ENCODE data around the gene FAM53A.

The FAM53A gene

DNA sequence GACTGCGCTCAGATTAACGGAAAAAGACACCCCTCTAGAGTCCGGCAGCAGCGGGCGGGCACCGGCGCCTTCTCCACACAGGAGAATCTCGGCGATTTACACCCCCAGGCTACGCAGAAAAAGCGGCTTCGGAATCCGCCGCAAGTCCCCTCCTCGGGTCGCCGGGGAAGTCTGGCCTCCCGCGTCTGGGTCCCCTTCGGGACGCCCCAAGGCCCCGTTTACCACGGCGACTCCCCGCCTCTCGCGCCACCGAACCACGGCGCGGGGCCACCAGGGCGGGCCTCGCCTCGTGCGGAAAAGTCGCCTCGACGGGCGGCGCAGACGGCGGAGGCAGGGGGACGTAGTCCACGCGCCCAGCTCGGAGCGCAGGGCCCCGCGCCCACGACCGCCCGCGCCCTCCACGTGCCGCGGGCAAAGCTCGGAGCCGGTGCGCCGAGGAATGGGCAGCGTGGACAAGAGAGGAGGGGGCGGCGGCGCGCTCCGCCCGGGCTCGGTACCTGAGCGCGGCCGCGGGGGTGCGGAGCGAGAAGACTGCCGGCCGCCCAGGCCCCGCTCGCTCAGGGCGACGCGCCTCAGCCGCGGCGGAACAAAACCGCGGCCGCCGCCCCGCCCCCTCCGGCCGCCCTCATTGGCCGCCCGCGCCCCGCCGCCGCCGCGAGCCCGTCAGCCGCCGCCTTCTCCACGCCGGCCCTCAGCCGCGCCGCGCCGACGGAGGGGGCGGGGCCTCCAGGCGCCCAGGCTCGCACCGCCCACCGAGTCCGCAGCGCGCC, at the start of gene FAM53A:
Gene FAM53A, minus strand, starts transcription at position 578 of the 770 bp plus-strand sequence. CDS start 15,572 bp downstream, outside the sequence.
- Mint-ChIP-seq H3K36me3 (no peaks in the 10 kb centered on the region), H3K4me1 (peaks cover 11% of the 10 kb centered on the region), H3K27me3 (no peaks in the 10 kb centered on the region), H3K9me3 (no peaks in the 10 kb centered on the region), H3K27ac (peak within 1 kb of the TSS; percentile 91), H3K4me3 (peak within 1 kb of the TSS; percentile 88)

GRCh38 chr4:1732911-1733310, 48.8 kb upstream of the FAM53A start:
- Mint-ChIP-seq H3K4me1 (peaks cover 12% of the 10 kb centered on the region), H3K9me3 (no peaks in the 10 kb centered on the region), H3K36me3 (peaks cover 1% of the 10 kb centered on the region), H3K27me3 (no peaks in the 10 kb centered on the region), H3K27ac (no peak overlapping the region), H3K4me3 (no peak overlapping the region)

- H3K27ac Mint-ChIP-seq, result no peak overlapping the region
- H3K9me3 Mint-ChIP-seq, result no peaks in the 10 kb centered on the region
Measured at GRCh38 chr4:1731180-1731579, 47.1 kb upstream of the FAM53A start.

DNA sequence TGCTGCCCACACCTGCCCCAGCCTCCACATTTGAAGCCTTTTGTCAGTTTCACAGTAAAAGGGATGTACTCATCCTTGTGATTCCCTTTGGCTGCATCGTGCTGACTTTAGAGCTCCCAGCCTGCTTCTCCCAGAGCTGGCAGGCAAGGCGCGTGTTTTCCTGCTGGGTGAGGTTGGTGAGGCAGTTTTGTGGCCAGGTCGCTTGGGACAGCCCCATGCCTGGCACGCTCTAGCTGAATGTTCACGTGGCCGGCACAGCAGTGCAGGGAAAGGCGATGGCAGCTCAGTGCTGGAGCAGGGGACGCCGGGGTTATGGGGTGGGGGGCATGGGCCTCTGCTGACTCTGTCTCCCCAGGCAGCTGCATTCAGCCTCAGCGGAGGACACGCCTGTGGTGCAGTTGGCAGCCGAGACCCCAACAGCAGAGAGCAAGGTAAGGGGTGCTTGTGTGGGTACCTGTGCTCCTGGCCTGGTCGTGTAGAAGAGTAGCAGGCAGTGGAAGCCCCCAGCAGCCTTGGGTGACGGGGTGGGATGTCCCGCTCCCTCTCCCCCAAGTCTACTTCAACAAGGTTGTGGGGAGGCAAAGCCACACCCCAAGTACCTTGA, 46.5 kb upstream of the FAM53A start:
- peaks cover 30% of the 10 kb centered on the region for H3K4me1 Mint-ChIP-seq
- no peak overlapping the region for H3K27ac Mint-ChIP-seq
- no peaks in the 10 kb centered on the region for H3K9me3 Mint-ChIP-seq
- no peak overlapping the region for H3K4me3 Mint-ChIP-seq
- H3K36me3 Mint-ChIP-seq, result peaks cover 5% of the 10 kb centered on the region
- no peaks in the 10 kb centered on the region for H3K27me3 Mint-ChIP-seq

More at GRCh38 chr4:1731180-1731579, 47.1 kb upstream of the FAM53A start:
- no peaks in the 10 kb centered on the region for H3K27me3 Mint-ChIP-seq
- no peak overlapping the region for H3K4me3 Mint-ChIP-seq
- peaks cover 26% of the 10 kb centered on the region for H3K4me1 Mint-ChIP-seq
- peaks cover 5% of the 10 kb centered on the region for H3K36me3 Mint-ChIP-seq

- H3K36me3 Mint-ChIP-seq, result peaks cover 5% of the 10 kb centered on the region
- peaks cover 50% of the 10 kb centered on the region for H3K4me1 Mint-ChIP-seq
- no peak overlapping the region for H3K4me3 Mint-ChIP-seq
- H3K27ac Mint-ChIP-seq, result no peak overlapping the region
- H3K27me3 Mint-ChIP-seq, result no peaks in the 10 kb centered on the region
- no peaks in the 10 kb centered on the region for H3K9me3 Mint-ChIP-seq
Measured at GRCh38 chr4:1728061-1728980, 44.2 kb upstream of the FAM53A start.

DNA sequence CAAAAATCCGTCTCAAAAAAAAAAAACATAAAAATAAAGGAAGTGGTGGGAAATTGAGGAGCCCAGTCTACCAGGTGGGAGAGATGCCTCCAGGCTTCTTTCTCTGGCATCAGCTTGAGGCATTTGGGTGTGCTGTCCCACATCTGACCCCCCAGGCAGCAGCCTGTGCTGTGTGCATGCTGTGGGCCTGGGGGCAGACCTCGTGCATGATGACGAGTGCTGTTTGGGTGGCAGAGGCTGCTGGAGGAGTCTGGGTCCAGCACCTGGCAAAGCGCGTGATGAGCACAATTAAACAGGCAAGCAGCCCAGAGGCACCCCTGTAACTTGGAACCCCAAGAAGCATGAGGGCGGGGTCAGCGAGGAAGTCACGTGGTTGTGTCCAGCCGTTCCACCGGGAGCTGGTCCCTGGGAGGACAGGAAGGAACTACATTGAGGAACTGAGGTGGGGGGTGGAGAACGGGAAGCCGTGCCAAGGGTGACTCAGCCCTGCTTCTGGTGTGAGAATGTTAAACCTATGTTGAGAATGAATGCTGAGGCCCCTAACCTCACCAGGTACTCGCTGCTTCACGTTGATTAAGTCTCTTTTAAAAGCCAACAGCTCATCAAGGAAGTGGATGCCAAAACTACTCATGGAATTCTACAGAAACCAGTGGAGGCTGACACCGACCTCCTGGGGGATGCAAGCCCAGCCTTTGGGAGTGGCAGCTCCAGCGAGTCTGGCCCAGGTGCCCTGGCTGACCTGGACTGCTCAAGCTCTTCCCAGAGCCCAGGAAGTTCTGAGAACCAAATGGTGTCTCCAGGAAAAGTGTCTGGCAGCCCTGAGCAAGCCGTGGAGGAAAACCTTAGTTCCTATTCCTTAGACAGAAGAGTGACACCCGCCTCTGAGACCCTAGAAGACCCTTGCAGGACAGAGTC, 43.3 kb upstream of the FAM53A start:
- Mint-ChIP-seq H3K27ac (no peak overlapping the region), H3K4me1 (peaks cover 59% of the 10 kb centered on the region), H3K4me3 (no peak overlapping the region), H3K27me3 (no peaks in the 10 kb centered on the region), H3K36me3 (peaks cover 5% of the 10 kb centered on the region), H3K9me3 (no peaks in the 10 kb centered on the region)

GRCh38 chr4:1726146-1726934, 42.2 kb upstream of the FAM53A start:
- no peaks in the 10 kb centered on the region for H3K27me3 Mint-ChIP-seq
- peaks cover 5% of the 10 kb centered on the region for H3K36me3 Mint-ChIP-seq
- no peaks in the 10 kb centered on the region for H3K9me3 Mint-ChIP-seq
- H3K4me3 Mint-ChIP-seq, result peak overlapping the region; percentile 52
- H3K4me1 Mint-ChIP-seq, result peaks cover 65% of the 10 kb centered on the region
- H3K27ac Mint-ChIP-seq, result peak overlapping the region; percentile 59

DNA sequence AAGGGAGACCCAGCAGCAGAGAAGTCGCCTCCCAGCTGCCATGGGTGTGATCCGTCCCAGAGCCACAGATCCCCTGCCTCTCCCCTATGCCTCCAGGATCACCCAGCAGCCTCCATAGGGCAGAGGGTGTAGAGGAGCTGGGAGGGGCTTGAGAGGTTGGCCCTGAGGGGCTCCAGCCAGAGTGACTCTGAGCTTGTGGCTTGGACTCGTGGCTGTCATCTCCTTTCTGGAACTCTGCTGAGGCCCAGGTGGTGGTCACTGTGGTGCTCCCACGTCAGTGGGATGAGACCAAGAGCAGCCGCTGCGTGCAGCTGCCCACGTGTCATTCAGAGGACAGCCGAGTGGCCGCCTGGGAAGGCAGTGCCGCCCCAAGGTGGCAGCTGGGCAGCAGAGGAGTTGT, 41.4 kb upstream of the FAM53A start:
- Mint-ChIP-seq H3K27ac (peak overlapping the region; percentile 43), H3K27me3 (no peaks in the 10 kb centered on the region), H3K4me1 (peaks cover 65% of the 10 kb centered on the region), H3K4me3 (peak overlapping the region; percentile 47), H3K36me3 (peaks cover 5% of the 10 kb centered on the region), H3K9me3 (no peaks in the 10 kb centered on the region)

- peak overlapping the region; percentile 98 for H3K27ac Mint-ChIP-seq
- peak overlapping the region; percentile 94 for H3K4me3 Mint-ChIP-seq
- no peaks in the 10 kb centered on the region for H3K27me3 Mint-ChIP-seq
- H3K4me1 Mint-ChIP-seq, result peaks cover 63% of the 10 kb centered on the region
- H3K36me3 Mint-ChIP-seq, result peaks cover 6% of the 10 kb centered on the region
- H3K9me3 Mint-ChIP-seq, result no peaks in the 10 kb centered on the region
Measured at GRCh38 chr4:1723131-1723801, 39.2 kb upstream of the FAM53A start.

GRCh38 chr4:1722551-1723118, 38.5 kb upstream of the FAM53A start:
- peak overlapping the region; percentile 98 for H3K27ac Mint-ChIP-seq
- no peaks in the 10 kb centered on the region for H3K9me3 Mint-ChIP-seq
- H3K4me3 Mint-ChIP-seq, result peak overlapping the region; percentile 94
- H3K36me3 Mint-ChIP-seq, result peaks cover 6% of the 10 kb centered on the region
- no peaks in the 10 kb centered on the region for H3K27me3 Mint-ChIP-seq
- H3K4me1 Mint-ChIP-seq, result peaks cover 63% of the 10 kb centered on the region

GRCh38 chr4:1721666-1722550, 37.8 kb upstream of the FAM53A start:
- no peaks in the 10 kb centered on the region for H3K27me3 Mint-ChIP-seq
- H3K9me3 Mint-ChIP-seq, result no peaks in the 10 kb centered on the region
- H3K4me3 Mint-ChIP-seq, result peak overlapping the region; percentile 94
- H3K4me1 Mint-ChIP-seq, result peaks cover 57% of the 10 kb centered on the region
- peak overlapping the region; percentile 98 for H3K27ac Mint-ChIP-seq
- H3K36me3 Mint-ChIP-seq, result peaks cover 6% of the 10 kb centered on the region

- Mint-ChIP-seq H3K9me3 (no peaks in the 10 kb centered on the region), H3K4me1 (peaks cover 51% of the 10 kb centered on the region), H3K4me3 (peak within 1 kb of the TSS; percentile 94), H3K27me3 (no peaks in the 10 kb centered on the region), H3K36me3 (peaks cover 2% of the 10 kb centered on the region), H3K27ac (peak within 1 kb of the TSS; percentile 98)
Measured at GRCh38 chr4:1721003-1721665, 37.0 kb upstream of the FAM53A start, which contains the start of the genes TACC3 and TMEM129. Gene TACC3, plus strand, starts transcription at chr4:1721521. Its CDS starts 1,901 bp downstream, at chr4:1723422. Gene TMEM129, minus strand, starts transcription at chr4:1721323. Its CDS starts 486 bp downstream, at chr4:1720837.
